Esophagus muscularis mucosa (tissue), 4 donors: Measurements from ENCODE around the gene XPC. TPM values are rescaled to one million over a fixed set of nuclear protein-coding genes. Genes with fewer than 3 reads are reported as not detected.

Experiments used
- DNase-seq: peaks from one replicate; pipeline ENCODE4 v3.0.0-alpha.2; 2017; ENCODE audit errors: extremely low spot score
- H3K27ac ChIP-seq, 4 donors: fragments of 200-600 bp; sonication (generic); replicated peaks in 1 of 4; 1 replicate in 3 of 4; 2 replicates in 1 of 4; pipeline ENCODE4 v1.5.1; 2016 to 2019; ENCODE audit warnings: mild to moderate bottlenecking in 1 of 4
- H3K27me3 ChIP-seq, 4 donors: fragments of 200-600 bp; sonication (generic); one replicate each; pipeline versions ENCODE4 v1.5.1 to v1.6.0; 2016 to 2019
- H3K36me3 ChIP-seq, 4 donors: fragments of 200-600 bp; sonication (generic); one replicate each; pipeline ENCODE4 v1.5.1; 2016 to 2019
- H3K4me1 ChIP-seq, 4 donors: fragments of 200-600 bp; sonication (generic); one replicate each; pipeline ENCODE4 v1.5.1; 2016 to 2019
- H3K4me3 ChIP-seq, 4 donors: fragments of 200-600 bp; sonication (generic); 1 replicate in 2 of 4; 2 replicates in 2 of 4; pipeline ENCODE4 v1.5.1; 2016 to 2019; ENCODE audit warnings: mild to moderate bottlenecking in 4 of 4, moderate library complexity in 1 of 4
- H3K9me3 ChIP-seq, 4 donors: fragments of 200-600 bp; sonication (generic); 1 replicate in 3 of 4; 2 replicates in 1 of 4; pipeline ENCODE4 v1.5.1; 2016 to 2019
- EP300 ChIP-seq: sonication (generic); formaldehyde crosslinking; IDR thresholded peaks from one replicate; pipeline ENCODE4 v1.6.1; 2017; ENCODE audit warnings: antibody characterized with exemption
- POLR2A ChIP-seq: fragments of 450-650 bp; IDR thresholded peaks from one replicate; pipeline ENCODE4 v1.6.1; 2017; ENCODE audit warnings: antibody characterized with exemption, moderate library complexity, mild to moderate bottlenecking, low read depth
- POLR2AphosphoS5 ChIP-seq, 2 donors: sonication (generic); formaldehyde crosslinking; IDR thresholded peaks; one replicate each; pipeline ENCODE4 v1.6.1; 2017; ENCODE audit warnings: antibody characterized with exemption in 2 of 2
- WGBS: methylation state at CpG from one replicate; pipeline ENCODE4 v1.1.5; 2018; 5-methylcytosine and 5-hydroxymethylcytosine counted together
- intact Hi-C: fragments of 100-400 bp; cut with DNase I; formaldehyde crosslinking; loops from one replicate; pipeline ENCODE4 v1.15.1; 2023
- total RNA-seq, 4 donors: library from RNA; depleted of rRNA; stranded (reverse); fragments of >200 nt; gene quantifications; one replicate each; pipeline versions ENCODE4 v1.1.0 to v1.2.1, GENCODE V29; 2016
- TF ChIP-seq, protein P1 (sequence below), 3 experiments: fragments of 200-600 bp in 2 of 3; fragments of 450-650 bp in 1 of 3; sonication (generic) in 2 of 3; IDR thresholded peaks; one replicate each; pipeline ENCODE4 v1.5.1; 2017 to 2019; ENCODE audit warnings: antibody characterized with exemption in 3 of 3, mild to moderate bottlenecking in 2 of 3, moderate library complexity in 1 of 3

The XPC gene
- total RNA-seq, 4 donors from 2014 or later, result 28.9 to 41.9 (median 37.8) TPM

DNA sequence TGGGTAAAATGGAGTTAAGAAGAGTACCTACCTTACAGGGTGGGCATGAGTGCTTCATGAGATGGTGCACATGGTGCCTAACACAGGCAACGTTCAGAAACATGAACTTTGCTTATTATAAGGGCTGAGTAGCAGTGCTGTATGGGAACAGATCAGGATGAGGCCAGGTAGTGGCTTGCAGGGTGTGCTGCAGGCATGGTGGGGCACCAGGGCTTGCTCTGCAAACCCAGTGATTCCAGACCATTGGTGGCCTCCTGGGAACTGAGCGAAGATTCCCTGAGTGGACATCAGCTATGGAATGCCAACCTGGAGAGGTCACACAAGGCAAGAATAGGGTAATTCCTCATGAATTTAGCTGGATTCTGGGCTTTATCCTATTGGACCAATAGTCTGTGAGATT lies 37.7 kb downstream of the XPC start:
- 90% methylated on average over 2 of the region's 2 CpGs for WGBS
- peak overlapping the region in 3 of 4 donors; percentile 86 to 90 (median 89) for H3K27ac ChIP-seq
- no peaks in the 10 kb centered on the region for H3K27me3 ChIP-seq
- peaks cover 38 to 74% (median 67%) of the 10 kb centered on the region in 4 donors for H3K36me3 ChIP-seq
- peaks cover 51 to 71% (median 61%) of the 10 kb centered on the region in 4 donors for H3K4me1 ChIP-seq
- intact Hi-C loops, result no loop called here
- DNase-seq, result no peak
- no peak overlapping the region for H3K4me3 ChIP-seq
- no peaks in the 10 kb centered on the region for H3K9me3 ChIP-seq
- TF ChIP-seq POLR2AphosphoS5 (IDR thresholded peaks at IDR 0.05) (no peak), EP300 (no peak), POLR2A (no peak)
- TF ChIP-seq, protein P1, sequence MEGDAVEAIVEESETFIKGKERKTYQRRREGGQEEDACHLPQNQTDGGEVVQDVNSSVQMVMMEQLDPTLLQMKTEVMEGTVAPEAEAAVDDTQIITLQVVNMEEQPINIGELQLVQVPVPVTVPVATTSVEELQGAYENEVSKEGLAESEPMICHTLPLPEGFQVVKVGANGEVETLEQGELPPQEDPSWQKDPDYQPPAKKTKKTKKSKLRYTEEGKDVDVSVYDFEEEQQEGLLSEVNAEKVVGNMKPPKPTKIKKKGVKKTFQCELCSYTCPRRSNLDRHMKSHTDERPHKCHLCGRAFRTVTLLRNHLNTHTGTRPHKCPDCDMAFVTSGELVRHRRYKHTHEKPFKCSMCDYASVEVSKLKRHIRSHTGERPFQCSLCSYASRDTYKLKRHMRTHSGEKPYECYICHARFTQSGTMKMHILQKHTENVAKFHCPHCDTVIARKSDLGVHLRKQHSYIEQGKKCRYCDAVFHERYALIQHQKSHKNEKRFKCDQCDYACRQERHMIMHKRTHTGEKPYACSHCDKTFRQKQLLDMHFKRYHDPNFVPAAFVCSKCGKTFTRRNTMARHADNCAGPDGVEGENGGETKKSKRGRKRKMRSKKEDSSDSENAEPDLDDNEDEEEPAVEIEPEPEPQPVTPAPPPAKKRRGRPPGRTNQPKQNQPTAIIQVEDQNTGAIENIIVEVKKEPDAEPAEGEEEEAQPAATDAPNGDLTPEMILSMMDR (IDR thresholded peaks at IDR 0.05), result no peak

DNA sequence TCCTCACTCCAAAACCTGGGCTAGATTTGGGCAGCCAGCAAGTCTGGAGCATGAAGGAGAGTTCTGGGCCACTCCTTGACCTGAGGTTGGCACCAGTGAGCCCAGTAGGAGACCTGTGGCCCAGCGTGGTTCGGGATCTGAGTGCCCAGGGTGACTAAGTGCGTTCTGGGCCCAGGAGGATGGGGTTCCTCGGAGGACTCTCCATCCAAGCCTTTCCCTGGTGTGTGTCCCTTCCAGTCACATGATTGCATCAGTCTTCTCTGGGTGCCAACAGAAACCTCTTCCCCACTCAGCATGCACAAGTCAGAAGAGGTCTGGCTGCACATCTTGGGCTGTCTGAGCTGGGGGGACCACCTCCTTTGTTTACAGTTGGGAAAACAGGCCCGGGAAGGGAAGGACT lies 38.6 kb downstream of the XPC start:
- H3K9me3 ChIP-seq, result no peaks in the 10 kb centered on the region
- no peaks in the 10 kb centered on the region for H3K27me3 ChIP-seq
- peak overlapping the region; percentile 5 to 90 (median 60) for H3K27ac ChIP-seq
- H3K4me1 ChIP-seq, result peaks cover 42 to 62% (median 52%) of the 10 kb centered on the region in 4 donors
- WGBS, result 88% methylated on average over 5 of the region's 5 CpGs
- intact Hi-C loops, result no loop called here
- no peak overlapping the region for H3K4me3 ChIP-seq
- no peak for DNase-seq
- H3K36me3 ChIP-seq, result peaks cover 47 to 79% (median 75%) of the 10 kb centered on the region in 4 donors
- TF ChIP-seq, protein P1 (IDR thresholded peaks at IDR 0.05), result no peak
- TF ChIP-seq POLR2A (no peak), EP300 (no peak), POLR2AphosphoS5 (IDR thresholded peaks at IDR 0.05) (no peak)

DNA sequence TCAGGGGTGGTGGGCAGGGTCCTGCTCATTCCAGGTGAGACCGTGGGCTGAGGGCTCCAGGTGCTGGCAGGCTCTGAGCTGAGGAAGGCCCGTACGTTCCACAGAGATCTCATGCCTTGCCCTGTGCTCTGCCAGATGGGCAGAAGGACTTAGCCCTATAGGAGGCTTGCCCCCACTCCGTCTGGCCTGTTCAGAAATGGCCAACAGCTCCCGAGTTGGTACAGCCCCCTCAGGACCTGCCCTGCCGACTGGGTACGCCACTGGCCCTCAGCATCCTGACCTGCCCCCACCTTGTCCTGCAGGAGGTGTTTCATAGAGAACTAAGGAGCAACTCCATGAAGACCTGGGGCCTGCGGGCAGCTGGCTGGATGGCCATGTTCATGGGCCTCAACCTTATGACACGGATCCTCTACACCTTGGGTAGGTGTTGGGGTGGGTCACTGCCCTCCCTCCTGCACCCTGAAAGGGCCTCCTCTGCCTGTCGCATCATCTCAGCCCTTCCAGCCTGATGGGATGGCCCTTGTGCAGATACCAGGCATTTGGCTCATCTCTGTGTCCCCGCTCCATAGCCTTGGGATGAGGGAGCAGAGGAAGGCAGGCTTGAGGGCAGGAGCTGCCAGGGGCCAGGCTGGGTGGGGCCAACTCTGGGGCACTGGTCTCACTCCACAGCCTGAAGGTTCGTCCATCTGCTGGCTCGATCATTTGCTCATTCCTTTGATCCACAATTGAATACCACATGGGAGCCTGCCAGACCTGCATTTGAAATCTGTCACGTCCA lies 39.3 kb downstream of the XPC start:
- H3K4me1 ChIP-seq, result peaks cover 36 to 55% (median 46%) of the 10 kb centered on the region in 4 donors
- no peak overlapping the region for H3K4me3 ChIP-seq
- H3K9me3 ChIP-seq, result no peaks in the 10 kb centered on the region
- no peak for TF ChIP-seq EP300
- TF ChIP-seq, protein P1 (IDR thresholded peaks at IDR 0.05), result no peak
- no peak for TF ChIP-seq POLR2AphosphoS5 (IDR thresholded peaks at IDR 0.05)
- no peak for TF ChIP-seq POLR2A
- H3K36me3 ChIP-seq, result peaks cover 54 to 86% (median 82%) of the 10 kb centered on the region in 4 donors
- H3K27ac ChIP-seq, result peak overlapping the region; percentile 7 to 90 (median 60)
- 87% methylated on average over 9 of the region's 14 CpGs for WGBS
- DNase-seq, result no peak
- no peaks in the 10 kb centered on the region for H3K27me3 ChIP-seq
- intact Hi-C loops, result no loop called here

DNA sequence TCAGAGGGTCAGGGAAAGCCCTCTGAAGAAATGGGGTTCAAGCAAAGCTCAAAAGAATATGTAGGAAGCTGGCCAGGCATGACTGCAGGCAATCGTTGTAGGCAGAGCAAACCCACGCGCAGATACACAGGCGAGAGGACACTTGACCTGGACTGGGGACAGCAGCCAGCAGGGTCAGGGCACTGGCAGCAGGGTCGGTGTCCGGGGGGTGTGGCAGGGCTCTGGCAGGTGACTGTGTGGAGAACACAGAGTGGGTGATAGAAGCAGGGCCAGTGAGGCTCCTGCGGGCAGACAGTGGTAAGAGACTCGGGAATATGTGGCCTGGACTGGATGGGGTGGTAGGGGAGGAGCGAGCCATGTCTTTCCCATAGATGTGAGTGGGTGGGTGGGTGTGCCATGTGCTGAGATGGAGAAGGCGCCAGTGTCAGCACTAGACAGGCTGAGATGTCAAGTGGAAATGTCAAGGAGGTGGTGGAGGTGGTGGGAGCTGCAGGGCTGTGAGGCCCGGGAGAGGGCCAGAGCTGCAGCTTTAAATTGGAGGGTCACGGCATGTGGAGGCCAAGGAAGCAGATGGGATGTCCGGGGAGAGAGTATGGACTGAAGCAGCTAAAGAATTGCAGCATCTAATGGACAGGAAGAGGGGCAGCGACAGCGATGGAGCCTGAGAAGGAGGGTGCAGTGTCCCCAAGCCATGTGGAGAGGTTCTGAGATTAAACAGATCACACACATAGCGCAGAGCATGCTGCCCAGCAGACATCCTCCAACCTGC lies 40.1 kb downstream of the XPC start:
- WGBS, result 91% methylated on average over 16 of the region's 16 CpGs
- H3K4me1 ChIP-seq, result peaks cover 28 to 47% (median 38%) of the 10 kb centered on the region in 4 donors

More for the DNA sequence above, 40.1 kb downstream of the XPC start:
- TF ChIP-seq, protein P1 (IDR thresholded peaks at IDR 0.05), result no peak
- TF ChIP-seq POLR2A (no peak), POLR2AphosphoS5 (IDR thresholded peaks at IDR 0.05) (no peak), EP300 (no peak)
- no peak for DNase-seq
- intact Hi-C loops, result no loop called here
- peak overlapping the region in 3 of 4 donors; percentile 15 to 89 (median 50) for H3K27ac ChIP-seq
- H3K36me3 ChIP-seq, result peaks cover 62 to 94% (median 90%) of the 10 kb centered on the region in 4 donors
- no peaks in the 10 kb centered on the region for H3K9me3 ChIP-seq
- no peak overlapping the region for H3K4me3 ChIP-seq
- H3K27me3 ChIP-seq, result no peaks in the 10 kb centered on the region
